H1 (cell line): ENCODE results near the gene UTP25. TPM values are rescaled to one million over a fixed set of nuclear protein-coding genes. Genes with fewer than 3 reads are reported as not detected.

Experiments
- CTCF ChIA-PET: fragments of 300-600 bp; sonication (Branson Sonifier 250); formaldehyde crosslinking; loops from one replicate; lab custom pipeline; 2021; ENCODE audit not compliant: partially characterized antibody; lab: Charles Lee
- POLR2A ChIA-PET: fragments of 300-600 bp; sonication (Branson Sonifier 250); formaldehyde crosslinking; loops from one replicate; lab custom pipeline; 2021; ENCODE audit warnings: inconsistent platforms; ENCODE audit not compliant: partially characterized antibody; lab: Charles Lee
- DNase-seq, 2 experiments: peaks; one replicate each; pipeline versions ENCODE4 v3.0.0 to v3.0.0-alpha.2; 2010 to 2022; ENCODE audit warnings: low spot score in 2 of 2, low read depth in 1 of 2, mixed read lengths in 1 of 2
- FAIRE-seq: peaks from 2 replicates; lab custom pipeline; 2011; peaks lifted over from hg19 to GRCh38; lab: Jason Lieb, UNC
- H2AFZ ChIP-seq: 2 replicates; pipeline ENCODE4 v1.8.1; 2012; ENCODE audit warnings: low read length, inconsistent platforms
- H2AK5ac ChIP-seq: 2 replicates; pipeline ENCODE4 v1.6.1; 2013; ENCODE audit warnings: low read depth, low read length
- H2BK120ac ChIP-seq: replicated peaks from 2 replicates; pipeline ENCODE3; 2013; ENCODE audit warnings: low read depth, low read length, inconsistent platforms
- H2BK12ac ChIP-seq: 2 replicates; pipeline ENCODE4 v1.6.1; 2013; ENCODE audit warnings: low read depth, low read length
- H2BK15ac ChIP-seq: 2 replicates; pipeline ENCODE4 v1.6.1; 2013; ENCODE audit warnings: low read length
- H2BK20ac ChIP-seq: 2 replicates; pipeline ENCODE4 v1.6.1; 2013; ENCODE audit warnings: low read length
- H2BK5ac ChIP-seq: 2 replicates; pipeline ENCODE4 v1.6.1; 2013; ENCODE audit warnings: low read depth, low read length
- H3K14ac ChIP-seq: 2 replicates; pipeline ENCODE4 v1.6.1; 2013; ENCODE audit warnings: inconsistent platforms; ENCODE audit not compliant: insufficient read length
- H3K18ac ChIP-seq: 2 replicates; pipeline ENCODE4 v1.6.1; 2013; ENCODE audit warnings: low read length; ENCODE audit errors: extremely low read depth
- H3K23ac ChIP-seq: 2 replicates; pipeline ENCODE4 v1.6.1; 2013; ENCODE audit warnings: inconsistent platforms; ENCODE audit not compliant: insufficient read length
- H3K23me2 ChIP-seq: 2 replicates; pipeline ENCODE4 v1.6.1; 2013; ENCODE audit warnings: low read depth, low read length
- H3K27ac ChIP-seq: 2 replicates; pipeline ENCODE4 v1.6.1; 2011; ENCODE audit warnings: low read depth, low read length, inconsistent platforms
- H3K27me3 ChIP-seq, 4 experiments: replicated peaks in 1 of 4; 1 replicate in 1 of 4; 2 replicates in 3 of 4; pipeline versions ENCODE4 v1.6.1 to v1.8.1; 2011 to 2013; ENCODE audit warnings: low read length in 3 of 4, mild to moderate bottlenecking in 3 of 4, inconsistent platforms in 2 of 4, mixed read lengths in 2 of 4, moderate library complexity in 1 of 4; ENCODE audit not compliant: control insufficient read depth in 3 of 4, insufficient read depth in 3 of 4; ENCODE audit errors: extremely low read depth in 1 of 4
- H3K36me3 ChIP-seq, 4 experiments: 2 replicates each; pipeline versions ENCODE4 v1.6.1 to v1.8.1; 2011 to 2013; ENCODE audit warnings: mild to moderate bottlenecking in 4 of 4, low read length in 3 of 4, moderate library complexity in 2 of 4, control low read depth in 1 of 4, inconsistent platforms in 1 of 4; ENCODE audit not compliant: insufficient read depth in 4 of 4, control insufficient read depth in 2 of 4
- H3K4ac ChIP-seq: replicated peaks from 2 replicates; pipeline ENCODE3; 2013; ENCODE audit warnings: low read length, low read depth, mixed read lengths, inconsistent platforms; ENCODE audit not compliant: insufficient read length
- H3K4me1 ChIP-seq, 4 experiments: replicated peaks in 1 of 4; 1 replicate in 1 of 4; 2 replicates in 3 of 4; pipeline versions ENCODE4 v1.6.1 to v1.8.1; 2011 to 2013; ENCODE audit warnings: low read length in 3 of 4, inconsistent platforms in 2 of 4, mixed read lengths in 1 of 4; ENCODE audit not compliant: insufficient read depth in 4 of 4, control insufficient read depth in 3 of 4
- H3K4me2 ChIP-seq, 2 experiments: 2 replicates each; pipeline versions ENCODE4 v1.6.1 to v1.8.1; 2011 to 2013; ENCODE audit warnings: low read depth in 2 of 2, low read length in 2 of 2, control low read depth in 1 of 2, inconsistent platforms in 1 of 2, mild to moderate bottlenecking in 1 of 2; ENCODE audit not compliant: insufficient read depth in 1 of 2
- H3K4me3 ChIP-seq, 4 experiments: fragments of 200-600, 300-600 bp in 1 of 4; sonication (generic), shearing (Covaris generic), sonication (Bioruptor Twin) in 1 of 4; 2 replicates each; pipeline versions ENCODE4 v1.5.1 to v1.8.1; 2011 to 2016; ENCODE audit warnings: low read length in 4 of 4, low read depth in 3 of 4, control low read depth in 2 of 4, inconsistent platforms in 2 of 4, mild to moderate bottlenecking in 2 of 4, mixed read lengths in 1 of 4, moderate library complexity in 1 of 4; ENCODE audit not compliant: insufficient read depth in 2 of 4; ENCODE audit errors: extremely low read depth in 1 of 4
- H3K56ac ChIP-seq: replicated peaks from 2 replicates; pipeline ENCODE3; 2013; ENCODE audit warnings: low read depth, mild to moderate bottlenecking, mixed read lengths, low read length, inconsistent platforms; ENCODE audit not compliant: insufficient read length
- H3K79me1 ChIP-seq: 2 replicates; pipeline ENCODE4 v1.6.1; 2013; ENCODE audit warnings: low read depth, low read length, control low read depth
- H3K79me2 ChIP-seq, 2 experiments: 2 replicates each; pipeline versions ENCODE4 v1.6.1 to v1.8.1; 2012 to 2013; ENCODE audit warnings: low read length in 2 of 2, mild to moderate bottlenecking in 2 of 2, inconsistent platforms in 1 of 2; ENCODE audit not compliant: insufficient read depth in 2 of 2, control insufficient read depth in 1 of 2
- H3K9ac ChIP-seq, 4 experiments: replicated peaks in 1 of 4; 1 replicate in 1 of 4; 2 replicates in 3 of 4; pipeline versions ENCODE4 v1.6.1 to v1.8.1; 2011 to 2013; ENCODE audit warnings: low read depth in 3 of 4, low read length in 3 of 4, control low read depth in 2 of 4, mild to moderate bottlenecking in 2 of 4, moderate library complexity in 2 of 4, inconsistent platforms in 1 of 4; ENCODE audit errors: extremely low read depth in 1 of 4
- H3K9me3 ChIP-seq, 2 experiments: 2 replicates each; pipeline versions ENCODE4 v1.6.1 to v1.8.1; 2012 to 2013; ENCODE audit warnings: mild to moderate bottlenecking in 2 of 2, moderate library complexity in 2 of 2, control low read depth in 1 of 2, inconsistent platforms in 1 of 2, low read depth in 1 of 2, low read length in 1 of 2, mixed read lengths in 1 of 2; ENCODE audit not compliant: insufficient read depth in 2 of 2
- H4K20me1 ChIP-seq, 2 experiments: replicated peaks in 1 of 2; 2 replicates each; pipeline versions ENCODE3 to v1.8.1; 2011 to 2013; ENCODE audit warnings: inconsistent platforms in 2 of 2, low read length in 2 of 2, mild to moderate bottlenecking in 1 of 2; ENCODE audit not compliant: insufficient read depth in 2 of 2, control insufficient read depth in 1 of 2
- H4K5ac ChIP-seq: 2 replicates; pipeline ENCODE4 v1.6.1; 2013; ENCODE audit warnings: low read length, low read depth, mixed read lengths, inconsistent platforms; ENCODE audit not compliant: insufficient read length
- H4K8ac ChIP-seq: 2 replicates; pipeline ENCODE4 v1.8.0; 2013; ENCODE audit warnings: mild to moderate bottlenecking, moderate library complexity, low read length, inconsistent platforms; ENCODE audit not compliant: insufficient read depth; ENCODE audit errors: extremely low read depth
- H4K91ac ChIP-seq: replicated peaks from 2 replicates; pipeline ENCODE3; 2013; ENCODE audit warnings: low read length, mixed read lengths, inconsistent platforms; ENCODE audit not compliant: insufficient read length
- CTCF ChIP-seq, 3 experiments: IDR thresholded peaks; 1 replicate in 2 of 3; 2 replicates in 1 of 3; pipeline versions ENCODE4 v1.5.1 to v1.6.1; 2011; ENCODE audit warnings: low read length in 3 of 3, mild to moderate bottlenecking in 3 of 3, inconsistent platforms in 2 of 3, low read depth in 1 of 3, moderate library complexity in 1 of 3; ENCODE audit not compliant: insufficient read depth in 1 of 3; ENCODE audit errors: control extremely low read depth in 1 of 3
- HDAC2 ChIP-seq, 2 experiments: fragments of 300-600 bp in 1 of 2; sonication (generic) in 1 of 2; IDR thresholded peaks; 2 replicates each; pipeline ENCODE4 v1.6.1; 2011 to 2012; ENCODE audit warnings: low read depth in 2 of 2, low read length in 2 of 2, mild to moderate bottlenecking in 2 of 2, moderate library complexity in 2 of 2, borderline replicate concordance in 1 of 2, inconsistent platforms in 1 of 2
- MAX ChIP-seq: IDR thresholded peaks from 2 replicates; pipeline ENCODE4 v1.6.1; 2012; ENCODE audit warnings: inconsistent platforms
- PHF8 ChIP-seq: fragments of 200-600 bp; sonication (generic); conservative IDR thresholded peaks from 2 replicates; pipeline ENCODE4 v1.7.1; 2012; ENCODE audit warnings: low read depth, mild to moderate bottlenecking, inconsistent platforms, low read length, moderate library complexity
- SAP30 ChIP-seq: fragments of 300-600 bp; sonication (generic); IDR thresholded peaks from 2 replicates; pipeline ENCODE4 v1.7.1; 2012; ENCODE audit warnings: low read length, moderate library complexity, mild to moderate bottlenecking, inconsistent platforms; ENCODE audit not compliant: insufficient read depth, insufficient replicate concordance
- SP1 ChIP-seq: IDR thresholded peaks from 2 replicates; pipeline ENCODE4 v1.6.1; 2011; ENCODE audit warnings: low read depth, low read length
- SRF ChIP-seq: IDR thresholded peaks from 2 replicates; pipeline ENCODE4 v1.6.1; 2011; ENCODE audit warnings: mild to moderate bottlenecking, low read depth, low read length, moderate library complexity
- YY1 ChIP-seq: IDR thresholded peaks from 2 replicates; pipeline ENCODE4 v1.6.1; 2011; ENCODE audit warnings: low read depth, mild to moderate bottlenecking, low read length
- WGBS, 2 experiments: shearing (Covaris generic) in 1 of 2; methylation state at CpG; one replicate each; pipeline versions ENCODE4 v1.1.6 to v1.1.7; 2013 to 2015; ENCODE audit warnings: low lambda C conversion rate in 2 of 2, mixed read lengths in 2 of 2, inconsistent platforms in 1 of 2, low coverage in 1 of 2, missing lambda C conversion rate in 1 of 2; ENCODE audit not compliant: insufficient replicate concordance in 2 of 2, insufficient coverage in 1 of 2, insufficient read length in 1 of 2; ENCODE audit errors: extremely low coverage in 1 of 2, missing lambda C conversion rate in 1 of 2; 5-methylcytosine and 5-hydroxymethylcytosine counted together
- polyA plus RNA-seq, 7 experiments: library from polyadenylated mRNA; depleted of rRNA in 3 of 7; stranded (reverse) in 5 of 7; unstranded in 2 of 7; fragments of >200 nt in 5 of 7; fragments of 200-250 nt in 2 of 7; gene quantifications; 1 replicate in 5 of 7; 2 replicates in 1 of 7; 4 replicates in 1 of 7; pipeline versions ENCODE4 v1.2.1 to v1.2.3, GENCODE V29; 2011 to 2013; ENCODE audit warnings: missing spikeins in 2 of 7, mixed read lengths in 2 of 7
- total RNA-seq: library from RNA; stranded (reverse); fragmentation: NEBNext Ultra II Directional; extraction: Animal tissue kit (Norgen Biotek cat#: 25700); gene quantifications from 2 replicates; pipeline ENCODE4 v1.2.1, GENCODE V29; 2021

The UTP25 gene
- total and polyA plus RNA-seq, 2 of the 8 experiments (the other 6 are each of a cell fraction or from before 2014, with no cell fraction given) = 4.0 to 7.6 TPM

- H3K79me2 ChIP-seq = peaks cover 0 to 7% of the 10 kb centered on the region in 2 experiments; a peak in 1 of 4 replicates
- no peaks in the 10 kb centered on the region; the same call in none of the 2 replicates for H3K79me1 ChIP-seq
- no peak overlapping the region for H3K18ac ChIP-seq
- no peak overlapping the region for H2BK15ac ChIP-seq
- H4K5ac ChIP-seq = no peak overlapping the region
- peaks cover 10% of the 10 kb centered on the region; the same call in 1 of the 2 replicates for H3K23me2 ChIP-seq
- no peak overlapping the region for H3K4ac ChIP-seq
- H2BK12ac ChIP-seq = no peak overlapping the region
- no peak overlapping the region for H3K4me2 ChIP-seq
- no peaks in the 10 kb centered on the region for H3K27me3 ChIP-seq
- no peak overlapping the region for H4K91ac ChIP-seq
- no peak overlapping the region for H2BK5ac ChIP-seq
- peaks cover 0 to 7% of the 10 kb centered on the region in 2 experiments for H4K20me1 ChIP-seq
- H2AK5ac ChIP-seq = no peak overlapping the region
- no peak overlapping the region for H3K27ac ChIP-seq
- no peak overlapping the region for H3K23ac ChIP-seq
- no peak overlapping the region for H2BK120ac ChIP-seq
- POLR2A ChIA-PET = interaction anchor here (1.3 kb wide), 1 partner anchor 35 kb away, joined by 3 read pairs; no protein-coding TSS in a partner anchor
- no peak overlapping the region for H4K8ac ChIP-seq
- H3K9me3 ChIP-seq = no peaks in the 10 kb centered on the region
- H3K56ac ChIP-seq = no peak overlapping the region
- DNase-seq = no peak
- no peak overlapping the region for H3K14ac ChIP-seq
- FAIRE-seq = no peak
- no peak overlapping the region for H3K9ac ChIP-seq
- H3K4me1 ChIP-seq = peaks cover 0 to 8% (median 1%) of the 10 kb centered on the region in 4 experiments; a peak in 4 of 7 replicates
- 91% methylated on average over 5 of the region's 5 CpGs; no CpG with 5 or more reads in 1 of the 2 experiments for WGBS, 2 experiments
- H3K4me3 ChIP-seq = no peak overlapping the region
- no peak overlapping the region for H2AFZ ChIP-seq
- no peaks in the 10 kb centered on the region; a peak in 1 of 8 replicates for H3K36me3 ChIP-seq
- CTCF ChIA-PET = interaction anchor here (0.9 to 3.7 kb wide), 6 partner anchors 10 to 446 kb away, joined by 3 to 25 read pairs (median 4); no protein-coding TSS in a partner anchor
- H2BK20ac ChIP-seq = no peak overlapping the region
- TF ChIP-seq CTCF (IDR thresholded peaks at IDR 0.05; ENCODE audit: control extremely low read depth in 1 of 3, insufficient read depth in 1 of 3, low read depth in 1 of 3, low read length in 3 of 3) (no peak), SAP30 (no peak), PHF8 (no peak), YY1 (no peak), MAX (no peak), HDAC2 (IDR thresholded peaks at IDR 0.05; ENCODE audit: borderline replicate concordance in 1 of 2, low read depth in 2 of 2, low read length in 2 of 2) (no peak), SP1 (no peak), SRF (no peak)
These were observed 26.6 kb upstream of the UTP25 start for GRCh38 chr1:209800984-209801834.
